NCI-H2029 treated with DMSO at 0.1 percent for 48 hours (cell line): ENCODE measurements around the gene PSMA2.
A peak's percentile ranks its signal among the peaks of the same experiment; 100 is the strongest.

Source experiments
- DNase-seq: peaks from one replicate; lab custom pipeline; 2025; lab: John Stamatoyannopoulos, UW

PSMA2 gene

DNA sequence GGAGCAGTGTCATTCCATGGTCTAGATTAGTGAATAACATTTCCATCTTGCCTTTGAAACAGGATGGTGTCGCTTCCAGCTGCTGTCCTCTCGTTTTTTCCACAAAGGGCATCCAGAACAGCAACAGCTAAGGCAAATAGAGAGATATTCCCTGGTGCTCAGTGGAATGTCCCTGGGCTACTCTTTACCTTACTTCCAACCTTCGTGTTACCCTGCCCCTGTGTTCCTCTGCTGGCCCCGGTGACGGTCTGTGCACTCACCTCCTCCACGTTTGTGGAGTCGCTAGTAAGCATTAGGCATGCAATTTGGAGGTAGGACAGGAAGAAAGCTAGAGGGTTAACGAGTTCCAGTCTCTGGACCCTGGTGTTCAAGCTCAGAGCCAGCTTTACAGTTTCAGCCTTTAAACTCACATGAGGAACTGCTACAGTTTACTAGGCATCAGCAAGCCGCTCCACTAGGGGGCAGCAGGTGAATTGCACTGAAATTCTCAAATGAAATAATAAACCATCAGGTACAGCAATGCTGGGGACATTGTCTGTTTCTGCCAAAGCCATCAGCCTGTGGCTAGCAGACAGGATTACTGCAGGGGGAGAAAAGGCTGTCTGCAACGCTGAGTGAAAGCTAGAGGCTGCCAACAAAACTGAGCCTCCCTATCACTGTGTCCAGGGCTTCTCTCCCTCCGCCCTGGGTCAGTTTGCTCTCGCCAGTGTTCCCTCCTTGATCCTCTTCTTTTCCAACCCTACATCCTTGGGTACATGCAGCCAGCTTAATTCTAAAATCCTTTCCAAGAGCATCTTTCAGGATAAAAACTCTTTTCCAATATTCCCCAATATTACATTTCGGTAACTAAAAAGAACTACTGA lies 9.2 kb upstream of the PSMA2 start:
- DNase-seq, result peak; percentile 2

DNA sequence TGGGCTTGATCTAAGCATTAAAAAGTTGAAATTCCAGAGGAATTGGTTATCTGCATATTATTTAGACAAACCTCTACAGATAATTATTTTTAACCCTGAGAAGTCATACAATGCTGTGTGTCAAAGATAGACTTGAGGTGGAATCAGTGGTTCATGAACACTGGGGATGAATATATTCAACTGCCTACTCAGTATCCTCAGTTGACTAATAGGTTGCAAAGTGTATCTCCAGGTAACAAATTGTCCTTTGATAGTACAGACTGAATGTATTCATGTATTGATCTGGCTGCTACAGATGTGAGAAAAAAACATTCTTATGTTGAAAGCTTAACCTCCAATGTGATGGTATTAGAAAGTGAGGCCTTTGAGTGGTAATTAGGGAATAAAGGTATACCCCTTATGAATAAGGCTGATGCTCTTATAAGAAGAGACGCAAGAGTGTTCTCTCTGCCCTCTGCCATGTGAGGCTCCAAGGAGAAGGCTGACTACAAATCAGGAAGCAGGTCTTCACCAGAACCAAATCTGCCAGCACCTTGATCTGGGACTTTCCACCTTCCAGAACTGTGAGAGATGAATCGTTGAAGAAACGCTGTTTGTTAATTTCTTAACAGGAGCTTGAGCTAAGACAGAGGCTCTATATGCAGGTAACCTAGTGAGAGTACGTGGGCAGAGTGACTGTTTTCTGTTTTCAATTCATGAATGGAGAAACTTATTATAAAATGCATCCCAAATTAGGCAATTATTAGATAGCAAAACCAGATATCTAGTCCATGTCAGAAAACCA lies 7.7 kb upstream of the PSMA2 start:
- DNase-seq, result no peak

DNA sequence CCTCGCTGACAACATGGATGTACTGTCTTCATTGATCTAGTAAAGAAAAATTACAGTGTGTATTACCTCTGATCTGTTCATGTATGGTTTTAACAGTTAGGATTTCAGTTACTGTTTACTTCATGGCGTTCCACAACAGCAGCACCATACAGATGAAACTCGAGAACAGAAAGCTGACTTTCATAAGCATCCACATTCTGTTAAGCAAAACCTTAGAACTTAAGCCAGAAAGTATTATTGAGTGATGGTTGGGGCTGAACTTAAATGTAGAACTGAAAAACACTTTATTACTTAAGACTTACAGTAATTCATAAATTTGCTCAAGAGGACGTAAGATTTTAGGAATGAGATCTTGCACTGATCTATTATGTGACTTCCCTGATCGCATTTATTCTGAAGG lies 3.9 kb upstream of the PSMA2 start:
- no peak for DNase-seq

DNA sequence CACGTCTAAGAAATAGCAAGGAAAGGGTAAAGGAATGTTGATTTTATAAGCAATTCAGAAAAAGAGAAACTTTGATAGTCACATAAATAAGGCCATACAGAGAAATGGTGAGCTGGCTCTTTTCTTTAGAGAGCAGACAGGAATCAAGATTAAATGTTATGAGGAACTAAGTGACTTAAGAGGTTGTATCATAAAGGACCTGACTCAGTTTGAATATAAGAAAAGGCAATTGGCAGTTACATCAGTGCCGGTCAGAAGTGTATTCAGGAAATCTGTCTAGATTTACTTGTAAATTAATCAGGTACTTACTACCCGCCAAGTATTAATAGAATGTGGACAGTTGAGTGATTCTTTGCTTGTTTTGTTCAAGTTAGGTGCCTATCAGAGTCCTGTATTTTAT lies 2.3 kb upstream of the PSMA2 start:
- no peak for DNase-seq

DNA sequence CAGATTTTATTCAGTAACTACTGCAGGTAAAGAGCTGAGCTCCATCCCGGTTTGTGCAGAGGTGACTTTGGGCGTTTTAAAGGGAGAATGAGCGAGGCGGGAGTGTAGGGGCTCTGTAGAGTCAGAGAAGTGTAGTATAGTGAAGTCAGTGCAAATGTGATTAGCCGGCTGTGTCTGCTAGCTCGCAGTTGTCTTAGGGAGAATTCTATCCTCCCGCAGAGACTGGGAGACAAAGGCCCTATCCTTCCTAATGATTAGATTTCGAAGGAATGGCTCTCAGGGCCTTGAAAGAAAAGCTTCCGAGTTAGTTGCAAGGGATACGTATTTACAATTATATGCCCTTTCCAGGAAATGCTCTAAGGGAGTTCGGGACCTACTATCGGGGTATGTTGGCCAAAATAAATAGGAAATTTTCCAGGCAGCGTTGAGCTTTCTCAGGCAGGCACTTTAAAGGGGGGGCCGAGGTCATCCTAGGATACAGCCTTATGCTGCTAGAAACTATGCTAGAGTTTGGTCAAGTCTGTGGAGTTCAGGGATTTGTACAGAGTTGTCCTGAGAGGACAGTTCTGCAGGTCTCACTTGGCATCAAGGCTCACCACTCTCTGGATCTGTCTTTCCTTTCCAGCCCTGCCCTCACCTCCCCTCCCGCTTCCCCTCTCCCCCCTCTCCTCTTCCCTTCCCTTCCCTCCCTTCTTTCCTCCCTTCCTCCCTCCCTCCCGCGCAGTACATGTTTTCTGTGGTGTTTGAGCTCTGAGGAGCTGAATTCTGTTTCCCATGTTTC lies 1.0 kb upstream of the PSMA2 start:
- DNase-seq, result peak; percentile 11

DNA sequence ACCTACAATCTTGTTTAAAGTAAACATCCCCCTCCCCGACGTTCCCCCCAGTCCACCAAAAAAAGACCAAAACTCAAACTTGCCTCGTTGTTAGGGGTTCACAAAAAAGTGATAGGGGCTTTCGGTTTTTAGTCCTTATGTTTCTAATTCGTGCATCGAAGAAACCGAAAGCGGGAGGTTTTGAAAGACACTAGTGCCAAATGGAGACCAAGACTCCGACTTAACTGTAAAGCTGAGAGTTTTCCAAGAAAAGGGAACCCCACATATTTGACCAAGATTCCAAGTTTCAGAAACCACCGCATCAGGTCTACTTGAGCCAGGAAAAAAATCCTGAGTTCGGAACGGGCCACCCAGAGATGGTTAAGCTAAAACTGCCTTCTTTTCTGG lies 534 bp downstream of the PSMA2 start:
- no peak for DNase-seq

DNA sequence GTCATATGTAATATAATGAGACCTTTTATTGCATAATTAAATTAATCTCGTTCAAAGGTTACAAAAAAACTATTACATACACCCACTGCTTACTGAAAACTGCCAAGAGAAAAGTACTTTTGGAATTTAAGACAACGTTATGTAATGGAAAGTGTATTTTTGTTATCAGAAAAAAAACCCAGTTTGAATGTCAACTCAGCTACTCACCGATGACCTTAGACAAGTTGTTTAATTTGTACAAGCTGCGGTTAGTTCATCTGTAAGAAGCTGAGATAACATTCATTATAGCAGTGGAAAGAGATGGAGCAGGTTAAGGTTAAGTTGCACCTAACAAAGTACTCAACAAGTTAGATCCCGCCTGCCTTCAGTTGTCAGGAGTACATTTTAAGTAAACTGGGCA lies 1.1 kb downstream of the PSMA2 start:
- DNase-seq, result no peak

DNA sequence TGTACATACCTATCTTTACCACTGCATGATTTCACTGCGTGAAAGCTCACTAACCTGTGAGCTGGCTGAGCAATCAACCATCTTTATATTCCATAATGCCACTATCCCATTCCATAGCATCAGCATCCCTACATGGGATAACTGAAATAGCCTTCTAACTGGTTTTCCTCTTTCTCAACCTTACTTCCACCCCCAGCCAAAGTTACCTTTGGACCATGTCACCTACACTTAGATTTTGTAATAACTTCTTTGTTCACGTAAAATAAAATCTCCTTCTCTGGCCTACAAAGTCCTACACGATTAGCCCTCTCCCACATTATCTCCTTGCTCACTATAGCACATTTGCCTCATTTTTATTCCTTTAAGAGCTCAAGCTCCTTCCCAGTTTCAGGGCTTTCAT lies 2.5 kb downstream of the PSMA2 start:
- no peak for DNase-seq

DNA sequence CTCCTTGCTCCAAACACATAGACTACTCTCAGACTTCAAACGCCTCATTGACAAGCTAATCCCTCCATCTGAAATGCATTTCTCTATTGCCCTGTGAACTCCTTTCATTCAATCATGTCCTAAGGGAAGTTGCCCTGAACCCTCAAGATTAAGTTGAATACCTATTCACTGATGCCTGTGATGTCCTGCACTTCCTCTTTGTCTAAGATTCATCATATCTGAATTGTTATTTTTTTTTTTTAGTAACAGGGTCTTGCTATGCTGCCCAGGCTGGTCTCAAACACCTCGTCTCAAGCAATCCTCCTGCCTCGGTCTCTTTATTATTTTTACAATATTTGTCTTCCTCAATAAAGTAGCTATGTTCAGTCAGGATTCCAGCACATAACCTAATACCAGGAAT lies 3.2 kb downstream of the PSMA2 start:
- no peak for DNase-seq

DNA sequence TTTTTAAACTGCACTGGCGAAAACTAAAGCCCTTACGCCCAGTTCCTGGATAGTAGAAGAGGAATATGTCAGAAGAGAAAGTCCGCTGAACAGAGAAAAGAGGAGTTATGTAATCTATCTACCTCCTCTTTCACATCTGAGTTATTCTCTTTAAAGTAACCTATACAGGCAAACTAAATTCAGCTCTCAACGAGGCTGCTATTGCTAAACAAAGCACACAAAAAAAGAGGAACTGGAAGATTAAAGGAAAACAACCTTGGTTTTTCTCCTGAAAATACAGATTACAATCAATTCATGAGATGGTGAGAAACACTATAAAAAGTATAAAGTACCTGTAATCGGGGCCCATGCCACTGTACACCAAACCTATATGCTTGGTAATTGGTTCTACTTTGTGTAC lies 5.8 kb downstream of the PSMA2 start:
- DNase-seq, result no peak

DNA sequence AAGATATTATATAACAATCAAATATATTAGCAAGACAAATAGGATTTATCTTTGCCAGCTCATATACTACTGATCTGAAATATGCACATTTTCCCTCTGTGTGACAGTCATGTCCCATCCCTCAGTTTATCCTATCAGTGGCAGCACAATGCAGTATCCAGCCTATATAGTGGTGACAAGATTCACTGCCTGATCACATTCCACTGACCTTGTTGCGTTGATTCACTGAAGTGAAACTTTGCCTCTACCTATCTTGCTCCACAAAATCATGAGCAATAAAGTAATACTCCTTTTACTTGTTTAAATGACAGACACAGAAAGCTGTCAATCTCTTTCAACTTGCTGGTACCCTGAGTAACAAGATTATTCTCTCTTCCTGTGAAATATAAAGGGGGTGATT lies 6.3 kb downstream of the PSMA2 start:
- no peak for DNase-seq

DNA sequence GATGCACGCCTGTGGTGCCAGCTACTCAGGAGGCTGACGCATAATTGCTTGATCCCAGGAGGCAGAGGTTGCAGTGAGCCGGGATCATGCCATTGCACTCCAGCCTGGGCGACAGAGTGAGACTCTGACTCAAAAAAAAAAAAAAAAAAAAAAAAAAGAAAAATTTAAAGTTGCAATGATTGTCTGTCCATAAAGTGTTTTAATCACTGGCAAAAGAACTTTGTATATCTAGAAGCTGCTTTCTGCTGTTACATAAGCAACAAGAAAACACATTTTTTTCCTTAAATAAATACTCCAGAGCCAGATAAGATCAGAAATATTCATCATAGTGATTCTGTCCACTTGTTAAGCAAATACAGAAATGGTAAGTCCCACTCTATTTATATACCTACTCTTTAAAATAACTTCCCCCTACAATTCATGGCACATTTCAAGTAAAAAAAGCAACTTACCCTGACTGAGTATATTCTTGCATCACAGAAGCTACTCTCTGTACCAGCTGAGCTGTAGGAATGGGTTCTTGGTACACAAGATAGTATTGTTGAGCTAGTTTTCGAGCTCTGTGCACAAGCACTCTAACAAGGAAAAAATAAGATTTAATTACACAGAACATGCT lies 7.6 kb downstream of the PSMA2 start:
- no peak for DNase-seq

DNA sequence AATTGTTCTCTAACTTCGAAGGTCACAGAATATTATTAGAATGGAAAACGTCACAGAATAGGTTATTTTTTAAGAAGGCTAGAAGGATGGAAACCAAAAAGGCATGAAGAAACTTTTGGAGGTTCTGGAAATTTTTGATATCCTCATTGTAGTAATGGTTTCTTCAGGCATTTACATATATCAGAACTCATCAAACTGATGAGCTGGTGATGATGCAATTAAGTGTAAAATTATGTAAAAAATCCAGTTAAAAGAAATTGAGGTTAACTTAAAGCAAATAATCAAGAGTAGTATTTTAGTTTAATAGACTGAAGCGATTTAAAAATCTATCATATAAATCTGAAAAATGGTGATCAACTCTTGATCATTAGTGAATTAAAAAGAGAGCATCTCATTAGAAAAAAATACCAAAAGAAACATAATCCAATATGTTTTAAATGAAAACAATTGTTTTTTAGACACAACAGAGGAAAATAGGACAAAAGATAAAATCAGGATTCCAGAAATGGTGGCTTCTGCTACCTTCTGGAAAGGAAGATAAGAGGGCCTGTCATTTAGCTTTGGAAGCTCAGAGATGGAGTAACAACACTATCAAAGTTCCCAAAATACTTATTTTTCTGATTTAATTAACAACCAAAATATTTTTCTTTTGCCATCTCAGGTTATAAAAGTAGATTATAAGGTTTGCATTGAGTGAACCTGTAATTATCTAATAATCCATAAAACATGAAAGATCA lies 9.8 kb downstream of the PSMA2 start:
- no peak for DNase-seq

DNA sequence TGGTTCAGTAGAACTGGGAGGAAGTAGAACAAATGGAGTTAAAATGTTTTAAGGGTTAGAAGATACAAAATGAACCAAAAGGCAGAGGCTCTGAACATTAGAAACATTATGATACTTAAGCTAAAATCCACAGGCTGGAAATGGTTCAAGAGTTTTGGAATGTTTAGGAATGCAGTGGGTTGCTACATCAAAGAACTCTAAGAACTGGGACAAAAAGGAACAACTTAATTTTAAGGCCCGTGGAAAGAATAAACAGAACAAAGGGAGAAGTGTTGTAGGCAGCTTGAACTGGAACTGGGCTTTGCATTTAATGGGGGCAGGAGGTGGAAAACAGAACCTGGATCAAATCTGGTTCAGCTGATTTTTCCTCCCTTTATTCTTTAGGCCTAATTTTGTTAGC lies 16.6 kb downstream of the PSMA2 start:
- DNase-seq, result no peak

DNA sequence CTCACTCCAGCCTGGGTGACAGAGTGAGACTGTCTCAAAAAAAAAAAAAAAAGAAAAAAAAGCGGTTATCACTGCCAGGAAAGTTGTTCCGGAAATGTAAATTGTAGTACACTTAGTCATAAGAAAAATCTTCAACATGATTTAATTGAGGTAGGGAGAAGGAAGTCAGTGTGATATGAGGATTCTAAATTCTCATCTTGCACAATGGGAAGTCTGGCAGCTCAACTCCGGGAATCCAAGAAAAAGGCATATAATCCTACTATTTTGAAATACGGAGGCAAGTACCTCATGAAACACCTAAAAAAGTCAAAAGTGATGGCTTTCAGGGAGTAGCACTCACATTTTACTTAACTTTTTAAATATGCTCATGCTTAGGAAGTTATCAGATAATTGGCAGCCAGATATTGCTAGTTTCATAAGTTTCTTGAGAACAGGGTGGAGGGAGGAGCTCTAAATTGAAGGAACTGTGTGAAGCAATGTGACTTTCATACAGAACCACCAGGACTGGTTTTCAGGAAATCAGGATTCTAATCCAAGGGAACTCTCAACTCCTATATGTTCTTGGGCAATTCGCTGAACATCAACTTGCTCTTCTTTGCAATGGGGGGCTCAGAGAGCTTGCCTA lies 17.4 kb downstream of the PSMA2 start:
- DNase-seq, result no peak

DNA sequence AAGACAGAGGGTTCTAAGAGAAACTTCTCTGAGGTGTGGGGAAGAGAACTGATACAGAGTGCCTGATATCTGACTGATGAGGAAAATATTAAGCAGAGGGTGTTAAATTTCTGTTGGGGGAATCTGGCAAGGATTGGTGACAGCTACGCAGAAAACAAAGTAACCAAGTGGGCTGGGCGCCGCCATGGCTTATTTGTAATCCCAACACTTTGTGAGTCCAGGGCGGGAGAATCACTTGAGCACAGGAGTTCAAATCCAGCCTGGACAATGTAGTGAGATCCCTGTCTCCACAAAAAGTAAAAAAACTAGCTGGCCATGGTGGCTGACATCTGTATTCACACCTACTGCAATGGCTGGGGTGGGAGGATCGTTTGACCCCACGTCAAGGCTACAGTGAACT lies 18.0 kb downstream of the PSMA2 start:
- no peak for DNase-seq

DNA sequence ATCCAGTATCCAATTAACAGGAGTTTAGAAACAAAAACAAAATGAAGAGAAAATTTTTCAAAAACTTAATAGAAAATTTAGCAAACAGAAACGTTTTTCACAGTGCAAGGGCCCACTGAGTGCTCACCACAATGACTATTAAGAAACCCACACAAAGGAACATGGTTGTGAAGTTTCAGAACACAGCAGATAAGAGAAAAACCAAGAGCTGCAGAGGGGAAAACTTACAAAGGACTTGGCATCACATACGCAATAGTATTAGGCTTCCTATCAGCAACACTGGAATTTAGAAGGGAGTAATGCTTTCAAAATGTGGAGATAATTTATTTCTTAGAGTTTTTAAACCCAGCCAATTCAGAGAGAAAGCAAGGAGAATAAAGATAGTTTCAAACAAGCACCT lies 18.4 kb downstream of the PSMA2 start:
- no peak for DNase-seq

DNA sequence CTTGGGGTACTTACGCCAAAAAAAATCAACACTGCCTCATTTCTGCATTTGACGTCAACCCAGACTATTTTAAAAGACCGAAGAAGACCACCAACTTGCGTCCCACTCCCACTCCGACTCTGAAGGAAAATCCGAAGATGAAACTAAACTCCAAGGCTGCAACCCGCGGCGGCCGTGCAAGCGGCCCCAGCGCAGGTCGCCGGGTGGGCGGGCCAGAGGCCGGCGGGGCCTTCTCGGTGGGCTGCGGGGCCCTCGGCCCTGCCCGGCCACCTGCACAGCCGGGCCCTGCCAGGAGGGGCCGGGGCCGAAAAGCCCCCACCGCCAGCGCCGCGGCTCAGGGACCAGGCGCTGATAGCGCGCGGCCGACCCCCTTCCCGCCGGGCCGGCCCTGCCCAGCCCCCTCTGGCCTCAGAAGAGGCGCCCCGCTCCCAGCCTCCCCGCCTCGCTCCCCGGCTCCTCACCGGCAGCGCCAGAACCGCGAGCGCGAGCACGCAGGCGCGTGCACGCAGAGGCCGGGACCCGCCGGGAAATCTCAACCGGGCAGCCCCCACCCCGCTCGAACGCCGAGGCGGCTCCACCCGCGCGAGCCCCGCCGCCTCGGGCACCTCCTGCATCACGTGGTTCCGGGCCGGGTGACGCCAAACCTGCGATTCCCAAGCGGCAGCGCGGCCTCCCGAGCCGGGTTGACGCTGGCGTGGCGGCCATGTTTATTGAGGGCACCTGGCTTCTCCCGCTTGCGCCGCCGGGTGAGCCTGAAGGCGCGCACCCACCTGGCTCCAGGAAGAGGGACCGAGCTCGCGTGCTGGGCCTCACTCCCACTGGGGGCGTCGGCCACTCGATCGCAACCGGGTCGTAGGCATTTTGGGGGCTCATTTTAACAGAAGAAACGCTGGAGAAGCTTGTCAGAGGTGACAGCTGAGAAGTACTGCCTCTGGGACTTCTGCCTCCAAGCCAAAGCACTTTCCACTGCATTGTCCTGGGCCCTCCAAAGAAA lies 20.2 kb downstream of the PSMA2 start, which contains the start of gene C7orf25:
C7orf25 (minus strand) TSS at position 617 of the 994 bp plus-strand sequence. CDS start 1,170 bp downstream, outside the sequence.
- peak; percentile 79 for DNase-seq

DNA sequence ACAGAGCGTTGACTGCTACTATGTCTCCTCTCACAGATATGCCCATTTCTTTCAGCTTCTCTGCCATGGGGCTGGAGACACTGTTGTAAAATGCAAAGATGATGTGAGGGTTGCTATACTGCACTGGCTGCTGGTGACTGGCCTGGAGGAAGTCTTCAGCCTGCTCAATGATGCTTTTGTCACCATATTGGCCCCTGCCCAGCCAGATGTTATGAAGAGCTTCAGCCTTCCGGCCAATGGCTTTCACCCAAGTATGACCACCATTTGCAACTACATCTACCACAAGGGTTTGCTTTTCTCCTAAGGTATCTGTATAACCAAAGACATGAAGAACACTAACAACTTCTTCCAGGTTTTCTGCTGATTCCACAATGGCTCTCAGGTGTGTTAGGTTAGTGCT lies 21.7 kb downstream of the PSMA2 start:
- no peak for DNase-seq

DNA sequence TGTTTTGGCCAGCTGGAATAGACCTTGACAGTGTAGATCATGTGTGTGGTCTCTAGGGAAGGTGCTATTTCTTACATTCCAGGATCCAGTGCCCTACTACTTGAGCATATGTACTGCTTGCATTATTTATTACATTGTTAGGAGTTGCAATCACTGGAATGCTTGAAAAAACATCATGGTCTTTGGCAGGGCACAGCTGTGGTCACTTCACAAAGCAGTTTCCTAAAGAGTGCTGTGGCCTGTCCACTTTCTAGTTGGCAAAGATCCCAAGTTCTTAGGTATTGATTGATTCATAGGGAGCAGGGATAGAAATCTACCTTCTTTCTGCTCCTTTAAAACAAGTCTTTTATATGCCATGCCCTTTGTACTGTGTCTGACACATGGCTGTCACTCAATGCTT lies 24.7 kb downstream of the PSMA2 start:
- no peak for DNase-seq
